Hepatocyte (in vitro differentiated cells): ENCODE measurements around the gene STMP1. TPM values are rescaled to one million over a fixed set of nuclear protein-coding genes. Genes with fewer than 3 reads are reported as not detected.

ENCODE experiments used
- DNase-seq: peaks from one replicate; pipeline ENCODE4 v3.0.0-alpha.2; 2016; ENCODE audit warnings: low spot score
- H2AFZ ChIP-seq: fragments of 200-600 bp; sonication (generic); 2 replicates; pipeline ENCODE4 v1.6.0; 2016; ENCODE audit warnings: antibody characterized with exemption, mild to moderate bottlenecking
- H3K27ac ChIP-seq: fragments of 200-600 bp; sonication (generic); 2 replicates; pipeline ENCODE4 v1.5.1; 2016; ENCODE audit warnings: mild to moderate bottlenecking
- H3K27me3 ChIP-seq: fragments of 200-600 bp; sonication (generic); 2 replicates; pipeline ENCODE4 v1.6.1; 2016
- H3K36me3 ChIP-seq: fragments of 200-600 bp; sonication (generic); replicated peaks from 2 replicates; pipeline ENCODE4 v1.5.1; 2016; ENCODE audit warnings: low read depth; ENCODE audit not compliant: insufficient read depth
- H3K4me1 ChIP-seq: fragments of 200-600 bp; sonication (generic); 2 replicates; pipeline ENCODE4 v1.5.1; 2016; ENCODE audit warnings: mild to moderate bottlenecking, moderate library complexity; ENCODE audit not compliant: insufficient read depth
- H3K4me2 ChIP-seq: fragments of 200-600 bp; sonication (generic); 2 replicates; pipeline ENCODE4 v1.6.0; 2016
- H3K4me3 ChIP-seq: fragments of 200-600 bp; sonication (generic); 2 replicates; pipeline ENCODE4 v1.5.1; 2016; ENCODE audit warnings: mild to moderate bottlenecking
- H3K79me2 ChIP-seq: fragments of 200-600 bp; sonication (generic); 2 replicates; pipeline ENCODE4 v1.6.0; 2017; ENCODE audit warnings: mild to moderate bottlenecking
- H3K9me2 ChIP-seq: fragments of 200-600 bp; sonication (generic); replicated peaks from 2 replicates; pipeline ENCODE4 v1.6.0; 2017; ENCODE audit warnings: mild to moderate bottlenecking; ENCODE audit not compliant: insufficient read depth
- H3K9me3 ChIP-seq: fragments of 200-600 bp; sonication (generic); 2 replicates; pipeline ENCODE4 v1.5.1; 2016; ENCODE audit warnings: low read depth, mild to moderate bottlenecking
- H4K20me1 ChIP-seq: fragments of 200-600 bp; sonication (generic); 2 replicates; pipeline ENCODE4 v1.6.0; 2016; ENCODE audit warnings: mild to moderate bottlenecking; ENCODE audit not compliant: insufficient read depth, poor library complexity, severe bottlenecking
- EZH2 ChIP-seq: fragments of 200-600 bp; sonication (generic); IDR thresholded peaks from 2 replicates; pipeline ENCODE4 v1.6.1; 2016; ENCODE audit warnings: antibody characterized with exemption, mild to moderate bottlenecking, borderline replicate concordance
- EZH2phosphoT487 ChIP-seq: fragments of 200-600 bp; sonication (generic); IDR thresholded peaks from one replicate; pipeline ENCODE4 v1.6.1; 2018; ENCODE audit warnings: antibody characterized with exemption, mild to moderate bottlenecking, low read depth, moderate library complexity; ENCODE audit not compliant: unreplicated experiment, severe bottlenecking
- WGBS: methylation state at CpG from one replicate; pipeline ENCODE4 v1.1.6; 2016; ENCODE audit warnings: low lambda C conversion rate; ENCODE audit errors: missing lambda C conversion rate; 5-methylcytosine and 5-hydroxymethylcytosine counted together
- polyA plus RNA-seq: library from polyadenylated mRNA; unstranded; fragments of >200 nt; fragmentation: Nextera tagmentation; extraction: Ambion mirVana; gene quantifications from 2 replicates; pipeline ENCODE4 v1.2.1, GENCODE V29; 2016
- total RNA-seq: library from RNA; depleted of rRNA; stranded (reverse); fragments of >200 nt; gene quantifications from 2 replicates; pipeline ENCODE4 v1.2.3, GENCODE V29; 2014
- TF ChIP-seq, protein P1 (sequence below): fragments of 200-600 bp; sonication (generic); IDR thresholded peaks from 2 replicates; pipeline ENCODE4 v1.5.1; 2016; ENCODE audit warnings: antibody characterized with exemption, mild to moderate bottlenecking; ENCODE audit not compliant: poor library complexity

Gene STMP1
- total and polyA plus RNA-seq, 2 experiments from 2014 or later = 28.1 to 73.6 TPM

DNA sequence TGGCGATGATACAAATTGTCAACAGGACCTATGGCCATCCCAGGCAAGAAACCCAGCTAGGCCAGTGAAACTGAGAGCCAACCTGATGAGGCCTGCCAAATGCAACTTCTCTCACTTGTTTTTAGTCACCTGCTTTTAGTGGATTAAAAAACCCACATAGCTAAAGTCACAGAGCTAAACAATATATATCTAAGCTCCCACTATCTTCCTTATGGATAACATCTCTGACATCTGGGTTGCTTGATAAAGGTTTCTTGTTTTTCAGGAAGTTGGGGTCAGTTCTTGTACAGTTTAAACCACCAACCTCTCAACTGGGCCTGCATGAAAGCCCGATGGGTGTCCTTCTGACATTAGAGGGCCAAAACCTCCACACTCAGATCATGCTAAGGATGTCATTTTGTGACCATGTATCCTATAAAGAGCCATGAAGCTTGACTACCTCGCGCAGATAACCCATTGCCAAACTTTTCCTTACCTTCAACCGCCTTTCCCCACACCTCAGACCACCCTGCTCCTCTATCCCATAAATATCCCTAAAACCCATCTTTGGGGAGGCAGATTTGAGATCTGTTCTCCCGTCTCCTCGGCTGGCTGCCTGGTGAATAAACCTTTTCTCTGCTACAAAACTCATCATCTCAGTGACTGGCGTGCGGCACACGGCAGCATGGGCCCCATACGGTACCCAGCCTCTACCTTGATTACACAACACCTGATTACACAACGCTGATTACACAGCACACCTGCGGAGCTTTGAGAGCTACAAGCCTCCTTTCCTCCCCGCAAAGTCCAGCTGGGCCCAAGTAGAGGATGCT, 797 bp upstream of the STMP1 start:
- Histone ChIP-seq H3K4me1 (peaks cover 14% of the 10 kb centered on the region), H3K79me2 (peaks cover 40% of the 10 kb centered on the region), H2AFZ (peak overlapping the region; percentile 97), H3K27ac (peak overlapping the region; percentile 97), H3K27me3 (no peaks in the 10 kb centered on the region), H3K9me3 (no peaks in the 10 kb centered on the region), H3K4me3 (peak overlapping the region; percentile 22), H3K4me2 (peak overlapping the region; percentile 86), H3K9me2 (no peaks in the 10 kb centered on the region), H4K20me1 (no peaks in the 10 kb centered on the region), H3K36me3 (no peaks in the 10 kb centered on the region)
- DNase-seq = peak; percentile 38
- TF ChIP-seq EZH2 (no peak), EZH2phosphoT487 (no peak)
- TF ChIP-seq, protein P1, sequence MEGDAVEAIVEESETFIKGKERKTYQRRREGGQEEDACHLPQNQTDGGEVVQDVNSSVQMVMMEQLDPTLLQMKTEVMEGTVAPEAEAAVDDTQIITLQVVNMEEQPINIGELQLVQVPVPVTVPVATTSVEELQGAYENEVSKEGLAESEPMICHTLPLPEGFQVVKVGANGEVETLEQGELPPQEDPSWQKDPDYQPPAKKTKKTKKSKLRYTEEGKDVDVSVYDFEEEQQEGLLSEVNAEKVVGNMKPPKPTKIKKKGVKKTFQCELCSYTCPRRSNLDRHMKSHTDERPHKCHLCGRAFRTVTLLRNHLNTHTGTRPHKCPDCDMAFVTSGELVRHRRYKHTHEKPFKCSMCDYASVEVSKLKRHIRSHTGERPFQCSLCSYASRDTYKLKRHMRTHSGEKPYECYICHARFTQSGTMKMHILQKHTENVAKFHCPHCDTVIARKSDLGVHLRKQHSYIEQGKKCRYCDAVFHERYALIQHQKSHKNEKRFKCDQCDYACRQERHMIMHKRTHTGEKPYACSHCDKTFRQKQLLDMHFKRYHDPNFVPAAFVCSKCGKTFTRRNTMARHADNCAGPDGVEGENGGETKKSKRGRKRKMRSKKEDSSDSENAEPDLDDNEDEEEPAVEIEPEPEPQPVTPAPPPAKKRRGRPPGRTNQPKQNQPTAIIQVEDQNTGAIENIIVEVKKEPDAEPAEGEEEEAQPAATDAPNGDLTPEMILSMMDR = no peak
- WGBS = 71% methylated on average over 14 of the region's 14 CpGs

DNA sequence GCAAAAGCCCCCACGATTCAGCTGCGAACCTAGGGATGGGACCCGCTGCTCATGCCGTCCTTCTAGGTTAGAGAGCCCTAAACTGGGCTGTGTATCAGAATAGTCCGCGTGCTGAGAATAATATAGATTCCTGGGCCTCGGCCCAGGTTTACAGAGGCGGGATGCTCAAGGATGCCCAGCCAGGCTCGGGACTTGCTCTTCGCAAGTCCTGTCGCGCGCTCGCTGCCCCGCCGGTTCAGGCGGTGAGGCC, 266 bp upstream of the STMP1 start:
- Histone ChIP-seq H3K4me1 (peaks cover 14% of the 10 kb centered on the region), H4K20me1 (no peaks in the 10 kb centered on the region), H3K9me3 (no peaks in the 10 kb centered on the region), H3K27ac (peak overlapping the region; percentile 97), H3K4me2 (peak overlapping the region; percentile 86), H3K27me3 (no peaks in the 10 kb centered on the region), H3K9me2 (no peaks in the 10 kb centered on the region), H3K36me3 (no peaks in the 10 kb centered on the region), H2AFZ (peak overlapping the region; percentile 97), H3K79me2 (peaks cover 45% of the 10 kb centered on the region), H3K4me3 (peak overlapping the region; percentile 22)
- TF ChIP-seq EZH2phosphoT487 (no peak), EZH2 (no peak)
- TF ChIP-seq, protein P1 = no peak
- DNase-seq = no peak
- 12% methylated on average over 17 of the region's 17 CpGs for WGBS

DNA sequence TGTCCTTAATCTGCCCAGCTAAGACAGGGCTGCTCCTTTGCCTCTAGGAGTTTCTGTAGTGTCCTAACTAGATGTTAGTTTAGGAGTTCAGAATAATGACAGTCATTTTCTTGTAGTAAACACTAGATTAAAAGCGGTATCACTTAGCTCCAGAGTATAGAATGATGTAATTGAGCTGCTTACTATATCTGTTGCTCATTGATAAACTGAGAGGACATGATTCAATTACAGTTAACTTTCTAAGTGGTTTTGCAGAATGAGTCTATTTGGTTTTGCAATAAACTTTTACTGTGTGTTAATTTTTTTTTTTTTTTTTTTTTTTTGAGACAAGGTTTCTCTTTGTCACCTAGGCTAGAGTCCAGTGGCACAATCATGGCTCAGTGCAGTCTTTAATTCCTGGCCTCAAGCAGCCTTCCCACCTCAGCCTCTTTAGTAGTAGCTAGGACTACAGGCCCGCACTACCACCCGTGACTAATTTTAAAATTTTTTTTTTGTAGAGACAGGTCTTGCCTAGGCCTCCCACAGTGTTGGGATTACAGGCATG, 1.8 kb downstream of the STMP1 start:
- no peaks in the 10 kb centered on the region for H4K20me1 ChIP-seq
- peak overlapping the region; percentile 97 for H3K27ac ChIP-seq
- TF ChIP-seq EZH2phosphoT487 = no peak
- TF ChIP-seq, protein P1 = no peak
- TF ChIP-seq EZH2 = no peak
- no peaks in the 10 kb centered on the region for H3K27me3 ChIP-seq
- H3K9me2 ChIP-seq = no peaks in the 10 kb centered on the region
- no peak for DNase-seq
- H3K4me3 ChIP-seq = no peak overlapping the region
- peaks cover 14% of the 10 kb centered on the region for H3K4me1 ChIP-seq
- peaks cover 66% of the 10 kb centered on the region for H3K79me2 ChIP-seq
- 77% methylated on average over 3 of the region's 3 CpGs for WGBS
- no peaks in the 10 kb centered on the region for H3K36me3 ChIP-seq
- no peak overlapping the region for H2AFZ ChIP-seq
- peak overlapping the region; percentile 76 for H3K4me2 ChIP-seq
- no peaks in the 10 kb centered on the region for H3K9me3 ChIP-seq
